PC-9 (cell line): ENCODE results near the gene GCFC2. TPM values are rescaled to one million over a fixed set of nuclear protein-coding genes. Genes with fewer than 3 reads are reported as not detected.
A peak's percentile ranks its signal among the peaks of the same experiment; 100 is the strongest.

Experiments
- BruUV-seq: library from RNA; stranded (reverse); fragments of 400-500 nt; replicated peaks from 2 replicates; lab custom pipeline; 2021; lab: Mats Ljungman, UMichigan
- CTCF ChIA-PET: fragments of 300-600 bp; sonication (Branson Sonifier 250); formaldehyde crosslinking; loops from one replicate; lab custom pipeline; 2022; ENCODE audit warnings: antibody characterized with exemption; lab: Charles Lee
- POLR2A ChIA-PET: fragments of 300-600 bp; sonication (Branson Sonifier 250); formaldehyde crosslinking; loops from one replicate; lab custom pipeline; 2022; ENCODE audit warnings: antibody characterized with exemption; ENCODE audit not compliant: unreplicated experiment; lab: Charles Lee
- DNase-seq, 2 experiments: peaks; one replicate each; pipeline versions ENCODE4 v3.0.0 to v3.0.0-alpha.2; 2015 to 2022; ENCODE audit warnings: mixed read lengths in 1 of 2
- H2AFZ ChIP-seq: fragments of 200-600 bp; sonication (generic); 2 replicates; pipeline ENCODE4 v1.8.1; 2017; ENCODE audit warnings: antibody characterized with exemption
- H3F3A ChIP-seq: fragments of 200-600 bp; sonication (generic); 2 replicates; pipeline ENCODE4 v1.8.1; 2017; ENCODE audit warnings: antibody characterized with exemption, mild to moderate bottlenecking, low read depth; ENCODE audit not compliant: insufficient read depth
- H3K27ac ChIP-seq: fragments of 200-600 bp; sonication (generic); 2 replicates; pipeline ENCODE4 v1.6.1; 2016; ENCODE audit warnings: mixed run types
- H3K27me3 ChIP-seq: fragments of 200-600 bp; sonication (generic); 2 replicates; pipeline ENCODE4 v1.6.1; 2016; ENCODE audit warnings: low read depth, mixed run types; ENCODE audit not compliant: insufficient read depth
- H3K36me3 ChIP-seq: fragments of 200-600 bp; sonication (generic); 2 replicates; pipeline ENCODE4 v1.6.1; 2016; ENCODE audit warnings: low read depth, mixed run types
- H3K4me1 ChIP-seq: fragments of 200-600 bp; sonication (generic); replicated peaks from 2 replicates; pipeline ENCODE4 v1.6.1; 2016; ENCODE audit warnings: mixed run types; ENCODE audit not compliant: insufficient read depth
- H3K4me2 ChIP-seq: fragments of 200-600 bp; sonication (generic); 2 replicates; pipeline ENCODE4 v1.6.1; 2017; ENCODE audit warnings: mixed run types
- H3K4me3 ChIP-seq: fragments of 200-600 bp; sonication (generic); 2 replicates; pipeline ENCODE4 v1.6.1; 2016; ENCODE audit warnings: mixed run types
- H3K79me2 ChIP-seq: fragments of 200-600 bp; sonication (generic); 2 replicates; pipeline ENCODE4 v1.6.1; 2017; ENCODE audit warnings: low read depth, mixed run types
- H3K9me2 ChIP-seq: fragments of 200-600 bp; sonication (generic); 2 replicates; pipeline ENCODE4 v1.8.1; 2017; ENCODE audit warnings: mild to moderate bottlenecking; ENCODE audit not compliant: insufficient read depth
- H3K9me3 ChIP-seq: fragments of 200-600 bp; sonication (generic); 2 replicates; pipeline ENCODE4 v1.8.1; 2016; ENCODE audit warnings: low read depth; ENCODE audit not compliant: insufficient read depth
- H4K20me1 ChIP-seq: fragments of 200-600 bp; sonication (generic); 2 replicates; pipeline ENCODE4 v1.8.1; 2017; ENCODE audit not compliant: insufficient read depth
- EZH2 ChIP-seq: fragments of 200-600 bp; sonication (generic); IDR thresholded peaks from 2 replicates; pipeline ENCODE4 v1.8.0; 2017; ENCODE audit warnings: antibody characterized with exemption, low read depth
- intact Hi-C: fragments of 100-400 bp; cut with micrococcal nuclease; formaldehyde crosslinking; loops from one replicate; pipeline ENCODE4 v1.10.0; 2022; ENCODE audit not compliant: unreplicated experiment
- total RNA-seq: library from RNA; stranded (reverse); gene quantifications from 2 replicates; pipeline ENCODE4 v1.2.3, GENCODE V29; 2021
- TF ChIP-seq, protein P1 (sequence below): fragments of 200-600 bp; sonication (generic); conservative IDR thresholded peaks from 2 replicates; pipeline ENCODE4 v1.6.1; 2017; ENCODE audit warnings: mixed run types, antibody characterized with exemption, mild to moderate bottlenecking, moderate library complexity

The GCFC2 gene
- total RNA-seq, 1 experiment from 2014 or later = 15.7 TPM

DNA sequence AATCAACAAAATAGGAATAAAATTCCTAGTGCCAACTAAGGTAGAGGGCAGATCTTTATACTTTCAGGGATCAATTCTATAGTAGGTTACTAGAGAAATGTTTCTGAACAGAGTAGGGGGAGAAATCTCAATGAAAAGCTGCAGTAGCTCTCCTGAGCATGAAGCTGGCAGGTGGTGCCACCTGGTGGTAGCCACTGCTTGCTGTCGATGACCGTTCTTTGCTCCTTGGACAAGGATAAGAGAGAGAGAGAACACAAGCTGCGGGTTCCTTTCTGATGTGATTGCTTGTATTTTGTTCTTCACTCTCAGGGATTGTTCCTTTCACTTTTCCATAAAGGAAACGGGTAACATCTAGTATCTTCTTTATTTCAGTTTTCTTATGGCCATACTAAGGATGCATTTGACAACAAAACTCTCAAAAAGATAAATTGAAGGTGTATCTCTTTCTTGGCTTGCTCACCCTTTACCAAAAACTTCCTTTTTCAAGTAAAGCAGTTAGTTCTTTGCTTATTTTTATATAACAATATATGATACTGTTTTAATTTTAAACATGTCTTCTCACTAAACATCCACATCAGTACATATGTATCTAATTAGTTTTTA is 82.7 kb downstream of the GCFC2 start:
- Histone ChIP-seq H3K4me1 (no peaks in the 10 kb centered on the region), H3K27ac (no peak overlapping the region), H3K36me3 (no peaks in the 10 kb centered on the region), H3K79me2 (no peaks in the 10 kb centered on the region), H3F3A (no peaks in the 10 kb centered on the region), H3K9me2 (no peaks in the 10 kb centered on the region), H4K20me1 (no peaks in the 10 kb centered on the region), H3K4me2 (no peak overlapping the region), H3K4me3 (no peak overlapping the region), H2AFZ (no peak overlapping the region), H3K27me3 (no peaks in the 10 kb centered on the region), H3K9me3 (no peaks in the 10 kb centered on the region)
- intact Hi-C loops = loop anchor here (1.0 to 5.0 kb wide), 6 partner anchors 54 to 936 kb away; no protein-coding TSS in a partner anchor
- no TSS peak for BruUV-seq
- CTCF ChIA-PET = interaction anchor here (0.6 to 1.3 kb wide), 5 partner anchors 13 to 897 kb away, joined by 3 to 8 read pairs (median 5); no protein-coding TSS in a partner anchor
- peak; percentile 69 to 73 for DNase-seq
- TF ChIP-seq, protein P1, sequence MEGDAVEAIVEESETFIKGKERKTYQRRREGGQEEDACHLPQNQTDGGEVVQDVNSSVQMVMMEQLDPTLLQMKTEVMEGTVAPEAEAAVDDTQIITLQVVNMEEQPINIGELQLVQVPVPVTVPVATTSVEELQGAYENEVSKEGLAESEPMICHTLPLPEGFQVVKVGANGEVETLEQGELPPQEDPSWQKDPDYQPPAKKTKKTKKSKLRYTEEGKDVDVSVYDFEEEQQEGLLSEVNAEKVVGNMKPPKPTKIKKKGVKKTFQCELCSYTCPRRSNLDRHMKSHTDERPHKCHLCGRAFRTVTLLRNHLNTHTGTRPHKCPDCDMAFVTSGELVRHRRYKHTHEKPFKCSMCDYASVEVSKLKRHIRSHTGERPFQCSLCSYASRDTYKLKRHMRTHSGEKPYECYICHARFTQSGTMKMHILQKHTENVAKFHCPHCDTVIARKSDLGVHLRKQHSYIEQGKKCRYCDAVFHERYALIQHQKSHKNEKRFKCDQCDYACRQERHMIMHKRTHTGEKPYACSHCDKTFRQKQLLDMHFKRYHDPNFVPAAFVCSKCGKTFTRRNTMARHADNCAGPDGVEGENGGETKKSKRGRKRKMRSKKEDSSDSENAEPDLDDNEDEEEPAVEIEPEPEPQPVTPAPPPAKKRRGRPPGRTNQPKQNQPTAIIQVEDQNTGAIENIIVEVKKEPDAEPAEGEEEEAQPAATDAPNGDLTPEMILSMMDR = peak; percentile 98
- no peak for TF ChIP-seq EZH2
- POLR2A ChIA-PET = interaction anchor here (0.5 to 0.6 kb wide), 3 partner anchors 18 to 98 kb away, joined by 3 to 9 read pairs (median 3); no protein-coding TSS in a partner anchor

DNA sequence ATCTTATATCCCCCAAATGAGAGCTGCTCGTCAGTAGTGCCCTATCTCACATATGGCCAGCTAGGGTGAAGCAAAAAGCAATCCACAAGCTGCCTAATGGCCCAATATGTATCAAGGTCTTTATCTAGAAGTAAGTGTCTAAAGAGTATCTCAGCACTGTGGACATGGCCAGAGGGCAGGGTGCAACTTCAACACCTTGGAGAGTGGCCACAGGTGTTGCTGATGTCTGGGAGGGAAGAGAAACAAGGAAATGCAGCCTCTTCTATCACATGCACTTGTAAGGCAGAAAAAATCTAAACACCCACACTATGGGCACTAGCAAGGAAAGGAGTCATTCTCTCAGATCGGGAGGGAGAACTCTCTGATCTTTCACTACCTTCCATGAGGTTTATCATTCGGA is 87.8 kb downstream of the GCFC2 start:
- Histone ChIP-seq H3K4me1 (peaks cover 17% of the 10 kb centered on the region), H3K36me3 (no peaks in the 10 kb centered on the region), H4K20me1 (no peaks in the 10 kb centered on the region), H3K4me2 (no peak overlapping the region), H3K9me3 (no peaks in the 10 kb centered on the region; the same call in 1 of the 2 replicates), H3K27me3 (no peaks in the 10 kb centered on the region), H3K27ac (no peak overlapping the region), H3K4me3 (no peak overlapping the region), H3K9me2 (no peaks in the 10 kb centered on the region), H3K79me2 (no peaks in the 10 kb centered on the region), H2AFZ (no peak overlapping the region), H3F3A (peaks cover 8% of the 10 kb centered on the region)
- DNase-seq = peak in 1 of 2 experiments; percentile 20
- intact Hi-C loops = no loop called here
- BruUV-seq = no TSS peak
- no peak for TF ChIP-seq EZH2
- TF ChIP-seq, protein P1 = no peak
- POLR2A ChIA-PET = no interaction called here
- CTCF ChIA-PET = interaction anchor here (0.6 kb wide), 1 partner anchor 15 kb away, joined by 4 read pairs; no protein-coding TSS in a partner anchor

DNA sequence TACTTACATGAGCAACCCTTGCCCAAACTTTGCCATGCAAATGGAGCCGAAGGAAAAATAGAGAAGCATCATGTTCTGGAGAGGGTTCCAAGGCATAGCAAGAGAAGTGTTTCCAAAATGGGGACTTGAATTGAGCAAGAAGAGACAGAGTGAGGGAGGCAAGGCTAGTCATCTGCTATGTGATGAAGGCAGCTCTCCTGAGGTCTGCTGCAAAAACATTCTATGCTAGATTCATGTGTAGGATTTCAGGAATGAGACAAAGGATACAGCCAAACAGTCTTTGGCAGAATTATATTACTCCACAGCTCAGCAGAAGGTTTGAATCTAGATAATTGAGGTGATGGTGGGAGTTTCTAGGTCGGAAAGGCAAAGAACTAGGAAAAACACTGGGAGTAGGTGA is 88.2 kb downstream of the GCFC2 start:
- Histone ChIP-seq H3K79me2 (no peaks in the 10 kb centered on the region), H3K9me3 (no peaks in the 10 kb centered on the region; the same call in 1 of the 2 replicates), H3K36me3 (no peaks in the 10 kb centered on the region), H3K9me2 (no peaks in the 10 kb centered on the region), H3K27me3 (no peaks in the 10 kb centered on the region), H3K4me3 (no peak overlapping the region), H3K4me1 (peaks cover 17% of the 10 kb centered on the region), H3F3A (peaks cover 8% of the 10 kb centered on the region), H3K27ac (no peak overlapping the region), H4K20me1 (no peaks in the 10 kb centered on the region), H3K4me2 (no peak overlapping the region), H2AFZ (no peak overlapping the region)
- ChIA-PET CTCF (interaction anchor here (0.6 kb wide), 1 partner anchor 14 kb away, joined by 4 read pairs; no protein-coding TSS in a partner anchor), POLR2A (no interaction called here)
- no peak for TF ChIP-seq EZH2
- TF ChIP-seq, protein P1 = no peak
- peak in 1 of 2 experiments; percentile 13 for DNase-seq
- intact Hi-C loops = no loop called here
- BruUV-seq = no TSS peak
